Measurements from ENCODE around the gene RHBDL1.

RHBDL1 gene

GRCh38 chr16:642189-643049, 33.1 kb upstream of the RHBDL1 start:
- Histone ChIP-seq H3K27me3 (ENCODE audit: low read length) (no peaks in the 10 kb centered on the region), H3K9ac (ENCODE audit: low read length) (peak overlapping the region; percentile 70), H3K9me3 (ENCODE audit: insufficient read depth, low read length) (no peaks in the 10 kb centered on the region), H3K27ac (ENCODE audit: low read depth, low read length) (peak overlapping the region; percentile 74), H2AFZ (ENCODE audit: low read depth, low read length, severe bottlenecking) (no peak overlapping the region), H3K79me2 (ENCODE audit: insufficient read depth, low read length) (peaks cover 13% of the 10 kb centered on the region), H3K9me2 (replicated peaks; ENCODE audit: insufficient read depth, low read length) (no peaks in the 10 kb centered on the region), H3K4me2 (ENCODE audit: low read depth, low read length, poor library complexity, severe bottlenecking) (peak overlapping the region; percentile 65), H4K20me1 (ENCODE audit: low read depth, low read length) (no peaks in the 10 kb centered on the region), H3K4me3 (ENCODE audit: insufficient read depth, low read length, poor library complexity, severe bottlenecking) (peak overlapping the region; percentile 80), H3F3A (ENCODE audit: insufficient read depth) (peaks cover 26% of the 10 kb centered on the region), H3K36me3 (ENCODE audit: low read length) (no peaks in the 10 kb centered on the region)
- TF ChIP-seq EZH2phosphoT487 (conservative IDR thresholded peaks at IDR 0.05; ENCODE audit: low read length) = no peak

- no peaks in the 10 kb centered on the region for H3K9me3 ChIP-seq (ENCODE audit: insufficient read depth, low read length)
- peak overlapping the region; percentile 80 for H3K4me3 ChIP-seq (ENCODE audit: insufficient read depth, low read length, poor library complexity, severe bottlenecking)
- peak overlapping the region; percentile 74 for H3K27ac ChIP-seq (ENCODE audit: low read depth, low read length)
- no peaks in the 10 kb centered on the region for H3K36me3 ChIP-seq (ENCODE audit: low read length)
- H3F3A ChIP-seq (ENCODE audit: insufficient read depth) = peaks cover 27% of the 10 kb centered on the region
- peak overlapping the region; percentile 70 for H3K9ac ChIP-seq (ENCODE audit: low read length)
- no peaks in the 10 kb centered on the region for H3K9me2 ChIP-seq (replicated peaks; ENCODE audit: insufficient read depth, low read length)
- no peaks in the 10 kb centered on the region for H4K20me1 ChIP-seq (ENCODE audit: low read depth, low read length)
- H3K27me3 ChIP-seq (ENCODE audit: low read length) = no peaks in the 10 kb centered on the region
- no peak overlapping the region for H2AFZ ChIP-seq (ENCODE audit: low read depth, low read length, severe bottlenecking)
- TF ChIP-seq EZH2phosphoT487 (conservative IDR thresholded peaks at IDR 0.05; ENCODE audit: low read length) (no peak), CTCF (IDR thresholded peaks at IDR 0.05; ENCODE audit: insufficient read depth, low read length, poor library complexity, severe bottlenecking) (no peak)
- H3K79me2 ChIP-seq (ENCODE audit: insufficient read depth, low read length) = peaks cover 13% of the 10 kb centered on the region
- H3K4me2 ChIP-seq (ENCODE audit: low read depth, low read length, poor library complexity, severe bottlenecking) = peak overlapping the region; percentile 65
Measured at GRCh38 chr16:643050-643368, 32.5 kb upstream of the RHBDL1 start.

DNA sequence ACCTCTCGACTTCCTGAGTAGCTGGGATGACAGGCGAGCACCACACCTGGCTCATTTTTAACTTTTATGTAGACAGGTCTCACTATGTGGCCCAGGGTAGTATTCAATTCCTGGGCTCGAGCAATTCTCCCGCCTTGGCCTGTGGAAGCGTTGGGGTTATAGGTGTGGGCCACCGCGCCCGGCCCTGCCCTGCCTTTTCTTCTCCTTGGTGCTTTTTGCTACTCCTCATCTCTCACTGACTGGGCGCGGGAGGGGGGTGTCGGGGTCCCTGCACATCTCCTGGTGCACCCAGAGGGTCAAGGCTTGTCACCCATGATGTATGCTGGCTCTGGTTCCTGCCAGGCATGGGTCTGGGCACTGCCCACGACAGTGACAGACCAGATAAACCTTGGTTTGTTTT, 30.9 kb upstream of the RHBDL1 start:
- H3K4me2 ChIP-seq (ENCODE audit: low read depth, low read length, poor library complexity, severe bottlenecking) = no peak overlapping the region
- H2AFZ ChIP-seq (ENCODE audit: low read depth, low read length, severe bottlenecking) = no peak overlapping the region
- H3K9me2 ChIP-seq (replicated peaks; ENCODE audit: insufficient read depth, low read length) = no peaks in the 10 kb centered on the region
- H3K27ac ChIP-seq (ENCODE audit: low read depth, low read length) = no peak overlapping the region
- H3K36me3 ChIP-seq (ENCODE audit: low read length) = no peaks in the 10 kb centered on the region
- no peak overlapping the region for H3K9ac ChIP-seq (ENCODE audit: low read length)
- TF ChIP-seq EZH2phosphoT487 (conservative IDR thresholded peaks at IDR 0.05; ENCODE audit: low read length) (no peak), CTCF (IDR thresholded peaks at IDR 0.05; ENCODE audit: insufficient read depth, low read length, poor library complexity, severe bottlenecking) (no peak)
- peaks cover 26% of the 10 kb centered on the region for H3F3A ChIP-seq (ENCODE audit: insufficient read depth)
- H3K9me3 ChIP-seq (ENCODE audit: insufficient read depth, low read length) = no peaks in the 10 kb centered on the region
- no peaks in the 10 kb centered on the region for H3K27me3 ChIP-seq (ENCODE audit: low read length)
- no peaks in the 10 kb centered on the region for H4K20me1 ChIP-seq (ENCODE audit: low read depth, low read length)
- no peak overlapping the region for H3K4me3 ChIP-seq (ENCODE audit: insufficient read depth, low read length, poor library complexity, severe bottlenecking)
- H3K79me2 ChIP-seq (ENCODE audit: insufficient read depth, low read length) = peaks cover 13% of the 10 kb centered on the region

Measured in SU-DHL-6 (cell line).